Measurements from ENCODE around the gene ESYT1. TPM values are rescaled to one million over a fixed set of nuclear protein-coding genes. Genes with fewer than 3 reads are reported as not detected.

The ESYT1 gene
- total RNA-seq, 6 experiments from 2014 or later: 136 to 174 (median 151) TPM

DNA sequence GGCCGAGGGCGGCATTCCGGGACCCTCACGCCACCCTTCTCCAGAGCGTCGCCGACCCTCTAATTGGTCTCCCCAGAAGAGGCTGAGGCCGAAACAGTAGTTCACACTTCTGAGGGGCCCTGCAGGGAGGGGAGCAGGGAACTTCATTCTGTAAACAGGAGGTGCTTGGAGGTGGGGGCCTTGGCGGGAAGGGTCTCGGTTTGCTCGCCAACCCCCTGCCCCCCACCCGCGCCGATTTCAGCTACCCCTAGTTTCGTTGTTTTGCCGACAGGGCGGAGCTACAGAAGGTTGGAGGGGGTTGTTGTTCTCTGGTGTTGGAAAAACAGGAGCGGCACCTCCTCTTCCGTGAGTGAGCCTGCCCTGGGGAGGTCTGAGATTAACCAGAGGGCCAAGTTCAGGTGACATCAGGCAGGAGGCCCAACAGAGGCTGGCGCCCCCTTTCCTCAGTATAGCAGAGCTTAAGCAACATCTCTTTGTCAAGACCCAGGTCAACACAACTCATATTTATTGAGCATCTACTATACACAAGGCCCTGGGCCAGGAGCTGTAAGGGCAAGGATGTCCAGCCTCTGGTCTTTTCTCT lies 47.4 kb upstream of the ESYT1 start:
- Mint-ChIP-seq H3K27ac (no peak overlapping the region), H3K36me3 (ENCODE audit: low read depth) (no peaks in the 10 kb centered on the region)

DNA sequence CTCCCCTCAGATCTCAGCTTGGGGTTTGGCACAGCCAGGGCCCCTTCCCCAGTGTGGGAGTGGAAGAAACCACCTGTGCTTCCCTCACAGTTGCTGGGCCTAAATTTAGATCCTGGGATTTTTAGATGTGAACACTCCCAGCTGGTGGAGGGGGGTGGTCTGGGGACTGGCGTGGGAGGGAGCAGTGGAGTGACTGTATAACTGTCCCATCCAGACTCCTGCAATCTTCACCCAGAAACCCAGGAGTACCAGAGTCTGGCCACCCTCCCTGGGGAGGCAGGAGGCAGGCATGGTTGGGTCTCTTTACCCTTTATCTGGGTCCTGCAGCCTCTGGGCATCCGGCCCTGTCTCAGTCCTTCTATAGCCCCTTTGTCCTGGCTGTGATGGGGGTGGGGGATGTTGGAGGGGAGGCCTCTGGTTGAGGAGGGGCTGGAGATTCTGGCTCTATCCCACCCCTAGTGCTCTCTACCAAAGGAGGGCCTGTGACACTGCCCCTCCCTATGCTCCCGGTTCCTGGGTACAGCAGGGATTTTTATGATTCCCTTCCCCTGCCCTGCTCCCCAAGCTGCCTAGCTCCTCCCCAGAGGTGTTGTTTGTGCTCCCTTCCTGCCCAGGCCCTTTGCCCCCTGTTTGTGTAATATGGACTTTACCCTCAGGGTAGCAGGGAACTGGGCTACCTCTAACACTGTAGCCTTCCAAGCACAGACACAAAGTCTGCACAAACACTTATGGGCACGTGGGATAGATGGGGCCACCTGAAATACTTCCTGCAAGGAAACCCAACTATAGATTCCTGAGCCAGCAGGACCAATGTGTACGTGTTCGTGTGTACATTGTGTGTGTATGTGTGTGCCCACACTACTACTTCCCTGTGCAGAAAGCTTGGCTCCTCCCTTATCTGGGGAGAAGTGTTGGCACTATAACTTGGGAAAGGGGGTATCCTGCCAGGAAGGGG lies 46.4 kb upstream of the ESYT1 start:
- Mint-ChIP-seq H3K36me3 (ENCODE audit: low read depth) (no peaks in the 10 kb centered on the region), H3K4me1 (ENCODE audit: low read depth) (peaks cover 7% of the 10 kb centered on the region), H3K27ac (no peak overlapping the region), H3K27me3 (ENCODE audit: insufficient read depth) (peaks cover 17% of the 10 kb centered on the region), H3K4me3 (no peak overlapping the region), H3K9me3 (no peaks in the 10 kb centered on the region)
- DNase-seq: no peak
- TF ChIP-seq, protein P1, sequence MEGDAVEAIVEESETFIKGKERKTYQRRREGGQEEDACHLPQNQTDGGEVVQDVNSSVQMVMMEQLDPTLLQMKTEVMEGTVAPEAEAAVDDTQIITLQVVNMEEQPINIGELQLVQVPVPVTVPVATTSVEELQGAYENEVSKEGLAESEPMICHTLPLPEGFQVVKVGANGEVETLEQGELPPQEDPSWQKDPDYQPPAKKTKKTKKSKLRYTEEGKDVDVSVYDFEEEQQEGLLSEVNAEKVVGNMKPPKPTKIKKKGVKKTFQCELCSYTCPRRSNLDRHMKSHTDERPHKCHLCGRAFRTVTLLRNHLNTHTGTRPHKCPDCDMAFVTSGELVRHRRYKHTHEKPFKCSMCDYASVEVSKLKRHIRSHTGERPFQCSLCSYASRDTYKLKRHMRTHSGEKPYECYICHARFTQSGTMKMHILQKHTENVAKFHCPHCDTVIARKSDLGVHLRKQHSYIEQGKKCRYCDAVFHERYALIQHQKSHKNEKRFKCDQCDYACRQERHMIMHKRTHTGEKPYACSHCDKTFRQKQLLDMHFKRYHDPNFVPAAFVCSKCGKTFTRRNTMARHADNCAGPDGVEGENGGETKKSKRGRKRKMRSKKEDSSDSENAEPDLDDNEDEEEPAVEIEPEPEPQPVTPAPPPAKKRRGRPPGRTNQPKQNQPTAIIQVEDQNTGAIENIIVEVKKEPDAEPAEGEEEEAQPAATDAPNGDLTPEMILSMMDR (IDR thresholded peaks at IDR 0.05): no peak

More for the DNA sequence above, 47.4 kb upstream of the ESYT1 start:
- H3K4me1 Mint-ChIP-seq (ENCODE audit: low read depth): peaks cover 7% of the 10 kb centered on the region
- H3K27me3 Mint-ChIP-seq (ENCODE audit: insufficient read depth): peaks cover 14% of the 10 kb centered on the region
- H3K9me3 Mint-ChIP-seq: no peaks in the 10 kb centered on the region
- DNase-seq: no peak
- H3K4me3 Mint-ChIP-seq: peak overlapping the region; percentile 54
- TF ChIP-seq, protein P1 (IDR thresholded peaks at IDR 0.05): 0 out of 2 replicates have a peak, but pooled peaks have one; percentile 8

DNA sequence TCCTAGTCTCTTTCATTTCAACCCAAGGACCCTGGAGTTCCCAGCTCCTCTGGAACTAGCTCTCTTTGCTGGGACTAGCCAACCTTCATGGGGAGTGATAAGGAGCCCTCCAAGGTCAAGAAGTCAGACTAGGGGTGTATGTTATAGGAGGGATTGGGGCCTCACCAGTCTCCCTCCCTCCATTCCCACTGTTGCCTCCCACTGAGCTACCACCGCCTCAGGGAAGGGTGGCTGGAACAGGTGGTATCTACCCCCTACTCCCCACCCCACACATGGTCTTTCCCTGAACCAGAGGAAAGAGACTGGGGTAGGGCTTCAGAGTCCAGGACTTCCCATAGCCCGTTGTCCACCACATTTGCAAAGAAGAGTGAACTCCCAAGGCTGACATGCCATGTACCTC lies 45.7 kb upstream of the ESYT1 start:
- H3K27me3 Mint-ChIP-seq (ENCODE audit: insufficient read depth): peaks cover 17% of the 10 kb centered on the region
- no peak overlapping the region for H3K27ac Mint-ChIP-seq
- DNase-seq: no peak
- peaks cover 7% of the 10 kb centered on the region for H3K4me1 Mint-ChIP-seq (ENCODE audit: low read depth)
- H3K4me3 Mint-ChIP-seq: no peak overlapping the region
- no peaks in the 10 kb centered on the region for H3K36me3 Mint-ChIP-seq (ENCODE audit: low read depth)
- no peaks in the 10 kb centered on the region for H3K9me3 Mint-ChIP-seq
- TF ChIP-seq, protein P1 (IDR thresholded peaks at IDR 0.05): no peak

DNA sequence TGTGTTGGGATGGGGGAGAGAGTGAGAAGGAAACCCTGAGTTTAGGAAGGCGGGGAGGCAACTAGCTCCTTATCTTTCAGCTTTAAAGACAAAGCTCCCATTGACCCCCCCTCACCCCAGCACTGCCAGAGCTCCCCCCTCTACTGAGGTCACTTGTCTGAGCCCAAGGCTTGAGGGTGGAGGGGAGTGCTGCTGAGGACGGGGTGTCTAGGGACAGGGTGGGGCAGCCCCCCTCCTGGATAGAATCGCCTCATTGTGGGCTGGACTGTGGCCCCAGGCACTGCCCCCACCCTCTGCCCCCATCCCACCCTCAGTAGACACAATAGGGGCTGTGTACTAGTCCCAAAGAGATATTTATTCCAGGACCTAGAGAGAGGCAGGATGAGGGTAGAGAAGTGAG lies 45.1 kb upstream of the ESYT1 start:
- Mint-ChIP-seq H3K4me1 (ENCODE audit: low read depth) (peaks cover 7% of the 10 kb centered on the region), H3K27me3 (ENCODE audit: insufficient read depth) (peaks cover 21% of the 10 kb centered on the region), H3K27ac (no peak overlapping the region), H3K36me3 (ENCODE audit: low read depth) (no peaks in the 10 kb centered on the region), H3K4me3 (no peak overlapping the region), H3K9me3 (no peaks in the 10 kb centered on the region)
- TF ChIP-seq, protein P1 (IDR thresholded peaks at IDR 0.05): no peak
- no peak for DNase-seq

DNA sequence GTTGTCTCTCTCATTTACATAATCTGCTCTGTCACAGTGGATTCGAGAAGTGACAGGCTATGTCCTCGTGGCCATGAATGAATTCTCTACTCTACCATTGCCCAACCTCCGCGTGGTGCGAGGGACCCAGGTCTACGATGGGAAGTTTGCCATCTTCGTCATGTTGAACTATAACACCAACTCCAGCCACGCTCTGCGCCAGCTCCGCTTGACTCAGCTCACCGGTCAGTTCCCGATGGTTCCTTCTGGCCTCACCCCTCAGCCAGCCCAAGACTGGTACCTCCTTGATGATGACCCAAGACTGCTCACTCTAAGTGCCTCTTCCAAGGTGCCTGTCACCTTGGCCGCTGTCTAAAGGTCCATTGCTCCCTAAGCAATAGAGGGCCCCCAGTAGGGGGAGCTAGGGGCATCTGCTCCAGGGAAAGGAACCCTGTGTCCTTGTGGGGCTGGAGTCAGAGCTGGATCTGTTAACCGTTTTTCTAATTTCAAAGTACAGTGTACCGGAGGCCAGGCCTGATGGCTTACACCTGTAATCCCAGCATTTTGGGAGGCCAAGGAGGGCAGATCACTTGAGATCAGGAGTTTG lies 43.0 kb upstream of the ESYT1 start:
- peaks cover 21% of the 10 kb centered on the region for H3K27me3 Mint-ChIP-seq (ENCODE audit: insufficient read depth)
- H3K4me1 Mint-ChIP-seq (ENCODE audit: low read depth): no peaks in the 10 kb centered on the region; the same call in 1 of the 2 replicates
- H3K27ac Mint-ChIP-seq: no peak overlapping the region
- TF ChIP-seq, protein P1 (IDR thresholded peaks at IDR 0.05): peak; percentile 68
- H3K4me3 Mint-ChIP-seq: no peak overlapping the region
- DNase-seq: no peak
- no peaks in the 10 kb centered on the region for H3K9me3 Mint-ChIP-seq
- no peaks in the 10 kb centered on the region for H3K36me3 Mint-ChIP-seq (ENCODE audit: low read depth)
